ENCODE data around the gene FAM53C.
"Not testable (repeated sequence)": the region's sequence is repeated elsewhere in the genome, so short reads cannot be mapped to it uniquely, and the experiment has no call there.

FAM53C gene

DNA sequence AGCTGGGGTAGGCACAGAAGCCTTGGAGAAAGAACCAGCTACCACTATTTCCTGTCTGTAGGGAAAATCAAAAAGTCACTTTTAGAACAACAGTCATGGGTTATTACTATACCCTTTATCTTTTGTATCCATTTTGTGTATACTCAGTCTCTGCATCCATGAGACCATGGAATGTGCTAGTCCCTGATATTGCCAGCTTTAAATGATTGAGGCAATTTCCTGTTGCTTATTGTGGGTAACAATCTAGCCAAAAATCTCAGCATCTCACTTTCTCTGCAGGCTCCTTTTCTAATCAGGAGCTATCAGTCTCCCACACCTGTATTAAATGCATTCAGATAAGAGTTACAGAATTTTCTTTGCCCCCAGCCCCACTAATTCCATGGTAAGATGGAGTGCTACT, 13.5 kb downstream of the FAM53C start:
- no peak for DNase-seq

DNA sequence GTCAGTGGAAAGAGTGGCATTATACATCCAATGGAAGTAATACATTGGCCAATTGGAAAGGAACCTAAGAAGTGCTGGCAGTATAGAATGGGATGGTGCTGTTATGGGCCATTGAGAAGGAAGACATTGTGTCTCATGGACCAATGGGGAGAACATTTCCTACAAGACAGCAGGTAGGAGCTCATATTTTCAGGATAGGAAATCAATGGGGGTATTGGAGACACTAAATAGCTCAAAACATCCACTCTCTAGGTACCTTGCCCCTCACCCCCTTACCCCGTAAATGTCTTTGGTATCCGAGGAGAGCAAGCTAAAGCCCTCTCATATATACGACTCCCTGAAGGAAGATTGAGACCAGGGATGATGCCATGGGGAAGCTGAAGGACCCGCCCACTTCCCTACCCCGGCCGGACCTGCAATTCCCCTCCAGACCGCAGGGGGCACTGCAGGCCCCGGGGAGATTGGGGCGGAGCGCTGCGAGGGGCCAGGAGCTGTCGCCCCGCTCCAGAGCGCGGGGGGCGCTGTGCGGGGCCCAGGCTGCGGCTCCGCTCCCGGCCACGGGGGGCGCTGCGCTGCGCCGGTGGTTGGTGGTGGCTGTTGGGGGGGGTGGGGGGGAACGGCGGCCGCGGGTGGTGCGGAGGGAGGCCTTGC, 14.1 kb downstream of the FAM53C start, which contains the start of gene KDM3B:
TSS of gene KDM3B (plus strand) at position 615 of the 651 bp plus-strand sequence. CDS start 111 bp downstream, outside the sequence.
- DNase-seq = peak; percentile 87

GRCh38 chr5:138352722-138353559, 14.9 kb downstream of the FAM53C start:
- peak; percentile 66 for DNase-seq

DNA sequence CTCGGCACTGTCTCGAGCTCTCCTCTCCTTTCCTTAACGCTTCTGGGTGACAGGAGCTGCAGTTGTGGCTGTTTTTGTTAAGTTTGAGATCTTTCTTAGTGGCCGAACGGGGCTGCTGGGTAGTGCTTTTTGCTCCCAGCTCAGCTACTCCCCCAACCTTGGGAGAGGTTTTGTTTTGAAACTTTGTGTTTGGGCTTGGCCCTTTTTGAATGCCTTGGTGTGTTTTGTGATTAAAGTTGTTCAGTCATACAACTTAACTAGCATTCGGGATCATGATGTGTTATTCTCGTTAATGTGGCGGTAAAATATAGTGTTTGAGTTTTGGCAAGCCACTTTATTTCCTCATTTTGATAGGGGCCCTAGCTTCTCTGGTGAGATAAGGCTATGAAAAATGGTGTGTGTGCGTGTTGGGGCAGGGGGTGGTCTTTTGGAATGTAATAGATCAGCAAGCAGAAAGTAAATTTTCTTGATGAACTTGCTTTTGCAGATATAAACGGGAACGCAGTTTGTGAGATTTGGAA, 15.6 kb downstream of the FAM53C start:
- no peak for DNase-seq

GRCh38 chr5:138354387-138354786, 16.3 kb downstream of the FAM53C start:
- no peak for DNase-seq

GRCh38 chr5:138354926-138355378, 16.9 kb downstream of the FAM53C start:
- peak; percentile 20 for DNase-seq

DNA sequence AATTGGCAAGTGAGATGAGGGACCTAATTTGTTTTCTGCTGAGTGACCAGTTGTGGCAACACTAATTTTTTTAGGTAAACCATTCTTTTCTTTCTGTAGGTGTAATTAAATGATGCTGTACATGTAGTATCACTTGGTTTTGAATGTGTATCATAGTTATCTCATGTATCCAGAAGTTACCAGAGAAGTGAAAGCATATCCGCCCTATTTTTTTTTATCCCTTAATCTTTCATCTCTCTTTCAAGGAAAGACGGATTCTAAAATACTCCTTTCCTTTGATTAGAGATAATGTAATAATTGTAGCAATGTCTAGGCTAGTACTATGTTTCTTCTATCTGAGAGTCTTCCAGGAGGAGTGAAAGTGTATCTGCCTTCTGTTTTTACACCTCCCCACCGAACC, 21.6 kb downstream of the FAM53C start:
- DNase-seq = no peak

DNA sequence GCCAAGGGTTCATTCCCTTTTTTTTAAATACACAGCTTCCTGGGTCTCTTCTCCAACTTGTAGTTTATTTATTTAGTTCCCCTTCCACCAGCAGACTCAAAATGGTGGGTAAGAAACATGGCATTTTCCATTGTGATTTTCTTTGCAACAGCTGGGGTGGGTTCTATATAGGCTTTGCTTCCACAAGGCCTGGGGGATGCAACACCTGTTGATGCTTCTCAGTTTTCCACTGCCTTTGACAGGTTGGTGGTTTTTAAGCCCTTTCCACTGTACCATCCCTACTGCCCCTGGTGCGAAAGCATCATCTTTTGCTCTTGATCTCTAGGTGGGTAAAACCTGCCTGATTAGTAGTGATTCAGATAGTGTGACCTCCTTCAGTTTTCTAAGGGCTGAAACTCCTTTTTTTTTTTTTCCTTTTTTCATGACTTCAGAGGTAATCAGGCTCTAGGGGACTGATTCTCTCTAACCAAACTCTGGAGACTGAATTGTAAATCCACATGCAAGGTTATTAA, 22.9 kb downstream of the FAM53C start:
- DNase-seq = no peak

GRCh38 chr5:138364576-138364975, 26.5 kb downstream of the FAM53C start:
- DNase-seq = no peak

DNA sequence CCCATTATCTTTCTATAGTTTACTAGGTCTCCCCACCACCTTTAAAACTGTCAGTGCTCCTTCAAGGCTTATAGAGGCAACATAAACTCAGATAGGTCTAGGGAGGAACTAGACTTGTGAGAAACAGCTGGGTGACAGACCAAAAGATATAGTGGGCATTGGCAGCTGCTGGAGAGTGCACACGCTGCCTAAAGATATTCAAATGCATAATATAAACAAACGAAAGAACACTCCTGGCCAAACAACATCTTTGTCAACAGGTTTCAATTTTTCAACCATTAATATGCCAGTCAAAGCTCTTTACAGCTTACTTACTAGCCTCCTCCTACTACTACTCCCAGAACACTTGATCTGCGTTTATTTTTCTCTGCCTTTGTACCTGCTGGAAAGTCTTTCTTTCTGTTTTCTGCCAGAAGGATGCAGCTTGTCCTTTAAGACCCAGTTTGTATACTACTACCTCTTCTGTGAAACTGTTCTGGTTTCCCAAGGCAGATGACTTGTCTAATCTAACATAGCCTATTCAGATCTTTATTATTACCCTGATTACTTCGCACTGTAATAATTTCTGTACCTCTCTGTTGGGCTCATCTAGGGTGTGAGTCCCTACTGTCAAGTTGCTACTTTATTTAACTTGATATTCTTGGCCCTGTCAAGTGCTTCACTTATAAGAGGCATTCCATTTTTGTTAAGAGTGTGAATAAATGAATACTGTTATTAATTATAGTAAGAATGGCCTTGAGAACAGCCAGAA, 28.7 kb downstream of the FAM53C start:
- DNase-seq = no peak

DNA sequence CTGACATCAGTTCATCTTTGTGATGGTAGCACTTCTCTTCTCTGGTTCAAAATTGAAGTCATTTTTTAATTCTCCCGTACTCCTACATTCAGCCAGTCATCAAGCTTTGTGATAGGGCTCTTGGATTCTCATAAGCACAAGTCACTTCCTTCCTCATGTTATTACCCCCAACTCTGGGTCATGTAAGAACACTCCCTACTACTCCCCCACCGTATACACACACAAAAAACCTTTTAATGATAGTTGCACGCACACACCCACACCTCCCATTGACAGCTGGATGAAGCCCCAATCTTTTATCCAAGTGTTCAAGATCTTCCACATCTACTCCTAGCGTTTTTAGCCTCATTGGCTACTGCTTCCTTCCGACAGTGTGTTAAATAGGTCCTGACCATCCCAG, 31.2 kb downstream of the FAM53C start:
- DNase-seq = no peak

DNA sequence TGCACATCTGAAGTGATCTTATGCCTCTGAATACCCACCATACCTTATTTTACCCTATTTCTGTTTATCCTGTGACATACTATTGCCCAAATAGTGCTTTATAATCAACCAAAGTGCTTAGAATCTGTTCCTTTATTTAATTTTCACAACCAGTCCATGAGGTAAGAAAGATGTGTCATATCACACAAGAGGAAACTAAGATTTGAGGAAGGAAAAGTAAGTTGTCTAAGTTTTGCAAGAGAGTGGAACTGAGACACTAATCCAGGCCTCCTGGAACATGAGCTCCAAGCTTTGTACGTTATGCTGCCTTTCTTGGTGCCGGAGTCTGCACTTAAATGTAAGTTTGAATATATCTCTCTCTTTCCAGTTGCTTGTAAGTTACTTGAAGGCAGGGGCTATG, 31.6 kb downstream of the FAM53C start:
- no peak for DNase-seq

DNA sequence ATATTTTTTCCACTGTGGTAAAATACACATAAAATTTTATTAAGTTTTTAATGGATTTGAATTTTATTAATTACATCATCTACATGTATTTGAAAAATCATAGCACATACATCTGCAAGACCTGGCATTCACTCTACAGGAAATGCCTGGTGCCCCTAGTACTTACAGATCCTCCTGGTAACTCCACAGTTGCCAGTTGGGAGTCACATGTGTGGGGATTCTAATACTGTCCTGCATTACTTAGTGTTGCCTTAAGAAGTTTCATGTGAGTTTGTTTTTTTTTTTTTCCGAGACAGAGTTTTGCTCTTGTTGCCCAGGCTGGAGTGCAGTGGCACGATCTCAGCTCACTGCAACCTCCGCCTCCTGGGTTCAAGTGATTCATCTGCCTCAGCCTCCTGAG, 32.5 kb downstream of the FAM53C start:
- DNase-seq = no peak

- DNase-seq = no peak
Observed at GRCh38 chr5:138371454-138371853, 33.4 kb downstream of the FAM53C start.

DNA sequence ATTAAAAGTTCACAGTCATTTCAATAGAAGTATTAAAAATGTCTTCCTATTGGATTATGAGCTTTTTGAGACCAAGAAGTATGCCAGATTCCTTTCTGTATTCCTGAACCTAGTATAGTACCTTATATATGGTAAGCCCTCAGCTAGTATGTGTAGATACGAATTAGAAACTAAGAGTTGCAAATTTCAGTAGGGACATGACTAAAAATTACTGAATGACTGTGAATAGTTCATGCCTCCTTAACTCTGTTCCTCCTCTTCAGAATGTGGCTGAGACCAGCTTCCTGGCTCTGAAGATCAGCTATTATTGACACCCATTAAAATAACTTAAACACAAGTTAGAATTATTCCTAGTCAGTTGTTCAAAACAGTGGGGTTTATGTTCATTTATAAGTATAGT, 34.2 kb downstream of the FAM53C start:
- no peak for DNase-seq

DNA sequence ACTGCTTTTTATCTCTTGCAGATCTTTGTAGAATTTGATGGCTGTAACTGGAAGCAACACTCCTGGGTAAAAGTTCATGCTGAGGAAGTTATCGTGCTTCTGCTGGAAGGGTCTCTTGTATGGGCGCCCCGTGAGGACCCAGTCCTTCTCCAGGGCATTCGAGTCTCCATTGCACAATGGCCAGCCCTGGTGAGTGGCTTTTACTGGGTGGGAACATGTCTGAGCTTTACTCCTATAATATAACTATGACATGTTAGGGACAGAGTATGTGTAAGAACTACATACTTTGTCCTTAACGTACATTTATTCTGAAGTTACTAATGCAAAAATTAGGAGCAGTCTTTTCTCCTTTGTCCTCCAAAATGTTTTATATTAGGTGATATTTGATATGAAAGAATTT, 34.6 kb downstream of the FAM53C start:
- no peak for DNase-seq

DNA sequence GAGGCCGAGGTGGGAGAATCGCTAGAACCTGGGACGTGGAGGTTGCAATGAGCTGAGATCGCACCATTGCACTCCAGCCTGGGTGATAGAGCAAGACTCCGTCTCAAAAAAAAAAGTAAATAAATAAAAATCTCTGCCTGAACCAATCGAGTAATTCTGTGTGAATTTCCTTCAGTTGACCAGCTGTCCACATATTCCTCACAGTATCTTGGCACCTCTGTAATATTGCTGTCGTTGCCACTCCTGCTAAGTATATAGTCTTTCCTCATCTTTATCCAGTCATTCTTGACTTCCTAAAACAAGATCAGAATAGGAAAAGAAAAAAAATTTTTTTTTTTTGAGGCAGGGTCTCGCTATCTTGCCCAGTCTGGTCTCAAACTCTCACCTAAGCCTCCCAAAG, 44.3 kb downstream of the FAM53C start:
- DNase-seq = no peak

DNA sequence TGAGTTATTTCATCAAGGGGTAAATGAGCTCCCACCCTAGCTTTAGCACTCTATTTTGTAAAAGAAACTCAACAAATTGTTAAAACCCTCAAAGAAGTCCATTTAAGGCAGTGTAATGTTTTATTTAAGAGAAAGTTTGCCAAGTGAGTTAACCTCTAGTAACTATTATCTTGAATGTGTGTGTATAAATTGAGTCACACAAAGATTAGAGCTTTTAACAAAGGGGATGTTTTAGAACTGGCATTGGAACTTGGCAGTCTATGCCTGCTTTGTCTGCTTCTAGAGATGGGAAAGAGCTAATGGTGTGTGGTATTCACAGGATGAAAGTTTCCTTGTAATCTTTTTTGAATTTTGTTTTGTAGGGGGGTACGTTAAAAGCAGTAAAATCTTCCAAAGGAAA, 47.6 kb downstream of the FAM53C start:
- no peak for DNase-seq

DNA sequence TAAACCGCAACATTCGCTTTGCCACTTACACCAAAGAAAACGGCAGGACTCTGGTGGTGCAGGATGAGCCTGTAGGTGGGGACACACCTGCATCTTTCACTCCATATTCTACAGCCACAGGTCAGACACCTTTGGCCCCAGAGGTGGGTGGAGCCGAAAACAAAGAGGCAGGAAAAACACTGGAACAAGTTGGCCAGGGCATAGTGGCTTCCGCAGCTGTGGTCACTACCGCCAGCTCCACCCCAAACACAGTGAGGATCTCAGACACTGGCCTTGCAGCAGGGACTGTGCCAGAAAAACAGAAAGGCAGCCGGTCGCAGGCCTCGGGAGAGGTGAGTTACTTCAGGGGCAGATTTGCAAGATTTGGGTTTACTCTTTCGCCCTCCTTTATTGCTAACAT, 48.2 kb downstream of the FAM53C start:
- no peak for DNase-seq

DNA sequence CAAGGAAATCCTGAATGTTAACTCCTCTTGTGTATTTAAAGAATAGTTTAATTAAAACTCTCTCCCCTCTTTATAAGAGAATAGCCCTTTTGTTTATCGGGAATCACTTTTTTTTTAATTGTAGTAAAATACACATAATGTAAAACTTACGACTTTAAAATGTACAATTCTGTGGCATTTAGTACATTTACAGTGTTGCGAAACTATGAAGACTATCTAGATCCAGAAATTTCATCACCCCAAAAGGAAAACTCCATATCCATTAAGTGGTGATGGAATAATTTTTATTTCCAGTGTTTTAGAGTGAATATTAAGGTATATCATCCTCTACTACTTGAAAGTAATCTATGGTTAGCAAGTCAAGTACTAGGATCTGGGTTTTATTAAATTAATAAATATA, 51.3 kb downstream of the FAM53C start:
- DNase-seq = no peak

DNA sequence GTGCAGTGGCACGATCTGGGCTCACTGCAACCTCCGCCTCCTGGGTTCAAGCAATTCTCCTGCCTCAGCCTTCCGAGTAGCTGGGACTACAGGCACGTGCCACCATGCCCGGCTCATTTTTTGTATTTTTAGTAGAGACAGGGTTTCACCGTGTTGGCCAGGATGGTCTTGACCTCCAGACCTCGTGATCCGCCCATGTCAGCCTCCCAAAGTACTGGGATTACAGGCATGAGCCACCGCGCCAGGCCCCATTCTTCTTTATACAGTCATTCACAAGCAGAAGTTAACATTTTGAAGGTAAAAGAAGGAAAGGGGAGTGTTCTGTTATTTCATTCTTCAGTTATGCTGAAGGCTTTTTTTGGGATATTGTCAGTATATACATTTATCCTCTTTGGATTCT, 51.8 kb downstream of the FAM53C start:
- DNase-seq = not testable (repeated sequence)

DNA sequence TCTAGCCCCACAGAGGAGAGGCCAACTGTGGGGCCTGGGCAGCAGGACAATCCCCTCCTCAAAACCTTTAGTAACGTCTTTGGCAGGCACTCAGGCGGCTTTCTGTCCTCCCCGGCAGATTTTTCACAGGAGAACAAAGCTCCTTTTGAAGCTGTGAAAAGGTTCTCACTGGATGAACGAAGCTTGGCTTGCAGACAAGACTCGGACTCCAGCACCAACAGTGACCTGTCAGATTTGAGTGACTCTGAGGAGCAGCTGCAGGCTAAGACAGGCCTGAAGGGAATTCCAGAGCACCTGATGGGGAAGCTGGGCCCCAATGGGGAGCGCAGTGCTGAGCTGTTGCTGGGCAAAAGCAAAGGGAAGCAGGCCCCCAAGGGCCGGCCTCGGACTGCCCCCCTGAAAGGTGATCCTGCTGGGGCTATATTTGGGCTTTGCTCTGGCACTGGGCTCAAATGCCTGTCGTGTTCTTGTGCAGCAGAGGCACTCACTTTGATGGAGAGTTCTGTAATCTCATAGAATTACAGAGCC, 53.9 kb downstream of the FAM53C start:
- DNase-seq = no peak
